Endodermal cell (in vitro differentiated cells): ENCODE results near the gene MPHOSPH10. TPM values are rescaled to one million over a fixed set of nuclear protein-coding genes. Genes with fewer than 3 reads are reported as not detected.

Experiments
- DNase-seq: peaks from one replicate; pipeline ENCODE4 v3.0.0-alpha.2; 2017
- H3K27ac ChIP-seq: 2 replicates; pipeline ENCODE4 v1.5.1; 2013; ENCODE audit warnings: mild to moderate bottlenecking, low read depth, low read length, moderate library complexity
- H3K27me3 ChIP-seq: 2 replicates; pipeline ENCODE4 v1.6.1; 2013; ENCODE audit warnings: mild to moderate bottlenecking, low read length, moderate library complexity; ENCODE audit not compliant: insufficient read depth, control insufficient read depth, poor library complexity, severe bottlenecking
- H3K36me3 ChIP-seq: 2 replicates; pipeline ENCODE4 v1.7.0; 2013; ENCODE audit warnings: mild to moderate bottlenecking, low read length, moderate library complexity; ENCODE audit not compliant: control insufficient read depth, insufficient read depth
- H3K4me1 ChIP-seq: one replicate; pipeline ENCODE4 v1.7.0; 2013; ENCODE audit warnings: low read length; ENCODE audit not compliant: control insufficient read depth, insufficient read depth
- H3K4me3 ChIP-seq: 2 replicates; pipeline ENCODE4 v1.5.1; 2013; ENCODE audit warnings: mild to moderate bottlenecking, low read length, moderate library complexity
- H3K9ac ChIP-seq: 2 replicates; pipeline ENCODE4 v1.6.1; 2013; ENCODE audit warnings: mild to moderate bottlenecking, low read length, moderate library complexity; ENCODE audit not compliant: poor library complexity, severe bottlenecking; ENCODE audit errors: extremely low read depth
- H3K9me3 ChIP-seq: 2 replicates; pipeline ENCODE4 v1.6.1; 2013; ENCODE audit warnings: mild to moderate bottlenecking, low read length, moderate library complexity; ENCODE audit not compliant: control insufficient read depth
- H3K27ac Mint-ChIP-seq: 2 replicates; pipeline ENCODE4 v1.8.0; 2020; ENCODE audit warnings: mixed read lengths
- H3K27me3 Mint-ChIP-seq: 2 replicates; pipeline ENCODE4 v1.8.0; 2021; ENCODE audit warnings: mild to moderate bottlenecking, mixed read lengths; ENCODE audit not compliant: insufficient read depth
- H3K36me3 Mint-ChIP-seq: 2 replicates; pipeline ENCODE4 v1.8.0; 2020; ENCODE audit warnings: low read depth, mixed read lengths
- H3K4me1 Mint-ChIP-seq: 2 replicates; pipeline ENCODE4 v1.8.0; 2020; ENCODE audit warnings: mixed read lengths
- H3K4me3 Mint-ChIP-seq: 2 replicates; pipeline ENCODE4 v1.8.0; 2020; ENCODE audit warnings: mild to moderate bottlenecking, moderate library complexity, mixed read lengths
- H3K9me3 Mint-ChIP-seq: 2 replicates; pipeline ENCODE4 v1.8.0; 2020; ENCODE audit warnings: mild to moderate bottlenecking, mixed read lengths
- CTCF ChIP-seq: fragments of 200-600 bp; sonication (generic); conservative IDR thresholded peaks from 2 replicates; pipeline ENCODE4 v1.5.0; 2021; ENCODE audit warnings: antibody characterized with exemption, mild to moderate bottlenecking
- WGBS, 2 experiments: methylation state at CpG; one replicate each; pipeline versions ENCODE4 v1.1.5 to v1.1.7; 2013; ENCODE audit warnings: missing lambda C conversion rate in 2 of 2, mixed read lengths in 1 of 2; ENCODE audit not compliant: insufficient coverage in 1 of 2, insufficient read length in 1 of 2; 5-methylcytosine and 5-hydroxymethylcytosine counted together
- total RNA-seq, 2 donors: library from RNA; stranded (reverse); fragmentation: NEBNext Ultra II Directional in 1 of 2; extraction: Animal tissue kit (Norgen Biotek cat#: 25700) in 1 of 2; gene quantifications; 2 replicates in 1 of 2; 3 replicates in 1 of 2; pipeline ENCODE4 v1.2.1, GENCODE V29; 2021

The MPHOSPH10 gene
- total RNA-seq, 2 donors from 2014 or later, result 30.2 to 35.8 TPM

GRCh38 chr2:71186973-71187372, 56.5 kb downstream of the MPHOSPH10 start:
- Histone ChIP-seq H3K27me3 (no peaks in the 10 kb centered on the region), H3K36me3 (no peaks in the 10 kb centered on the region), H3K9me3 (no peaks in the 10 kb centered on the region), H3K9ac (no peak overlapping the region), H3K4me3 (no peak overlapping the region), H3K4me1 (peaks cover 5% of the 10 kb centered on the region), H3K27ac (no peak overlapping the region)
- Mint-ChIP-seq H3K4me3 (no peak overlapping the region), H3K9me3 (no peaks in the 10 kb centered on the region), H3K27me3 (no peaks in the 10 kb centered on the region), H3K4me1 (peaks cover 41% of the 10 kb centered on the region), H3K27ac (no peak overlapping the region), H3K36me3 (peaks cover 12% of the 10 kb centered on the region)
- no peak for TF ChIP-seq CTCF
- WGBS, 2 experiments, result 52% methylated on average over 1 of the region's 1 CpG; no CpG with 5 or more reads in 1 of the 2 experiments
- no peak for DNase-seq

GRCh38 chr2:71187589-71187988, 57.2 kb downstream of the MPHOSPH10 start:
- Mint-ChIP-seq H3K27ac (no peak overlapping the region), H3K9me3 (peaks cover under 1% of the 10 kb centered on the region), H3K4me1 (peaks cover 36% of the 10 kb centered on the region), H3K4me3 (no peak overlapping the region), H3K27me3 (no peaks in the 10 kb centered on the region), H3K36me3 (peaks cover 12% of the 10 kb centered on the region)
- H3K4me1 ChIP-seq, result peaks cover 4% of the 10 kb centered on the region
- no peaks in the 10 kb centered on the region for H3K27me3 ChIP-seq
- H3K36me3 ChIP-seq, result no peaks in the 10 kb centered on the region
- H3K9me3 ChIP-seq, result no peaks in the 10 kb centered on the region
- no peak for DNase-seq
- H3K4me3 ChIP-seq, result no peak overlapping the region
- no peak for TF ChIP-seq CTCF
- 84 to 89% methylated on average over 2 of the region's 2 CpGs for whole genome bisulfite sequencing, 2 experiments
- H3K27ac ChIP-seq, result no peak overlapping the region
- no peak overlapping the region for H3K9ac ChIP-seq

- Mint-ChIP-seq H3K27ac (no peak overlapping the region), H3K9me3 (peaks cover 8% of the 10 kb centered on the region), H3K27me3 (no peaks in the 10 kb centered on the region), H3K4me1 (peaks cover 19% of the 10 kb centered on the region), H3K36me3 (peaks cover 29% of the 10 kb centered on the region), H3K4me3 (no peak overlapping the region)
- WGBS, 2 experiments, result 74 to 100% methylated on average over 2 to 3 of the region's 3 CpGs
- H3K27ac ChIP-seq, result no peak overlapping the region
- TF ChIP-seq CTCF, result peak; percentile 65
- H3K27me3 ChIP-seq, result no peaks in the 10 kb centered on the region
- H3K4me1 ChIP-seq, result peaks cover 4% of the 10 kb centered on the region
- H3K36me3 ChIP-seq, result no peaks in the 10 kb centered on the region
- H3K4me3 ChIP-seq, result no peak overlapping the region
- no peak for DNase-seq
- H3K9me3 ChIP-seq, result peaks cover 2% of the 10 kb centered on the region
- no peak overlapping the region for H3K9ac ChIP-seq
These were observed 60.5 kb downstream of the MPHOSPH10 start for GRCh38 chr2:71190656-71191569.
